Brain pericyte (primary cell): Measurements from ENCODE around the gene CCSER1.
"Not testable (repeated sequence)": the region's sequence is repeated elsewhere in the genome, so short reads cannot be mapped to it uniquely, and the experiment has no call there.

Experiments
- DNase-seq: peaks from one replicate; pipeline ENCODE4 v3.0.0-alpha.2; 2012; ENCODE audit warnings: low read depth, low spot score

CCSER1 gene

DNA sequence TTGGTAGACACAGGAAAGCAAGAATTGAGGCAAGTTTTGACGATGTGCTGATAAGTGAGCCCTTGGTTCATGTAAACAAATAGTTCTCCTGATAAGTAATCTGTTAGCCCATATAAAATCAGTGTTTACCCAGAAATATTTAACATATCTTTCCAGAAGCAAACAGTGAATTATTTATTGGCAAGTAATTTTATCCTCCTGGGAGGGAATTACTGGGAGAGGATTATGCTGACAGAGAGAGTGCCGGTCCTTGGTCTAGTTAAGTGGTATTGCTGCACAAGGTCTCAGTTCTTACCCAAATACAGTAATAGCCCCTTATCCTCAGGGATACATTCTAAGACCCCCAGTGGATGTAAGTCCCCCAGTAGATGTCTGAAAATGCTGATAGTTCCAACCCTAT is 315.4 kb downstream of the CCSER1 start:
- no peak for DNase-seq

DNA sequence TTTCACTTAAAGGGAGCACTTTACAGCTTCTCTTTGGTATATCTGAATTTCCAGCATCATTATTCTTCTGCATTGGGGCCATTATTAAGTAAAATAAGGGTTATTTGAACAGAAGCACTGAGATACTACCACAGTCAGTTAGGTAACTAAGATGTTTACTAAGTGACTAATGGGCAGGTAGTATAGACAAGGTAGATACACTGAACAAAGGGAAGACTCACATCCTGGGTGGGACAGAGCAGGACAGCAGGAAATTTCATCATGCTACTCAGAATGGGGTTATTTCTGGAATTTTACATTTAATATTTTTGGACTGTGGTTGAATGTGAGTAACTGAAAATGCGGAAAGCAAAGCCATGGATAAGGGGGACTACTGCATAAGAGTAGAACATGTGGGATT is 316.0 kb downstream of the CCSER1 start:
- no peak for DNase-seq

DNA sequence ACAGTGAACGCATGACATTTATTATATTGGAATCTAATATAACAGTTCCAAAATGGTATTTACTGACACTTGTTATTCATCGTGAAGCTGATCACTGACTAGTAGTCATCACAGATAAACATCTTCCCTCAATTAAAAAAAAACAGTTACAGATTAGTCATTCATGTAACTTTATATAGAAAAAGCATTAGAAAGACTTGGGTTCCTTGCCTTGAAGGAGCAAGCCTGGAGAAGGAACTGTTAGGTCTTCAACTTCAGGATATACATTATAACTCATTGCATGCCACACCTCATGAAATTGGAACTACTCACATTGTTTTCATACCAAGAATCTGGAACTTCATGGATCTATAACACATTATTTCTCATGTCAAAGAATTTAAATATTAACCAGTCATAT is 317.7 kb downstream of the CCSER1 start:
- no peak for DNase-seq

DNA sequence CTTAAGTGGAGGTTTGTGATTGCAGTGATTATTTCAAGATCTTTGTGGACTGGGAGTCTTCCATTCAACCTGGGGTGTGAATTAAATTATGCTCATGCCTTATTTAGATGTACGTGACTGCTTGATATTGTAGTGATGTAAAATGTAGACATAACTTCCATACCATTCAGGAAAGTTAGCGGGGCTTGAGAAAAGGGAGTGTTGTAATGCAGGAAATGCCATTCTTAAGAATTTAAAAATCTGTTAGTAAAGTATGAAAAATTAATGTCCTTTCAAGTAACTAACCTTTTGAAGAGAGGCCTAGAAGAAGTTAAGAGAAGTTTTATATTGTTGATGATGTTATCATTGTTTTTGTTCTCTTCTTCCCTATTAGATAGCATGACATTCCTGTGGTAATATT is 318.2 kb downstream of the CCSER1 start:
- DNase-seq = no peak

GRCh38 chr4:90449626-90450025 is 322.4 kb downstream of the CCSER1 start:
- no peak for DNase-seq

- DNase-seq = no peak
Observed at GRCh38 chr4:90456891-90457290, 329.7 kb downstream of the CCSER1 start.

- no peak for DNase-seq
Observed at GRCh38 chr4:90457817-90458216, 330.6 kb downstream of the CCSER1 start.

GRCh38 chr4:90458576-90458975 is 331.4 kb downstream of the CCSER1 start:
- DNase-seq = no peak

GRCh38 chr4:90474484-90474883 is 347.3 kb downstream of the CCSER1 start:
- no peak for DNase-seq

GRCh38 chr4:90476019-90476418 is 348.8 kb downstream of the CCSER1 start:
- no peak for DNase-seq

DNA sequence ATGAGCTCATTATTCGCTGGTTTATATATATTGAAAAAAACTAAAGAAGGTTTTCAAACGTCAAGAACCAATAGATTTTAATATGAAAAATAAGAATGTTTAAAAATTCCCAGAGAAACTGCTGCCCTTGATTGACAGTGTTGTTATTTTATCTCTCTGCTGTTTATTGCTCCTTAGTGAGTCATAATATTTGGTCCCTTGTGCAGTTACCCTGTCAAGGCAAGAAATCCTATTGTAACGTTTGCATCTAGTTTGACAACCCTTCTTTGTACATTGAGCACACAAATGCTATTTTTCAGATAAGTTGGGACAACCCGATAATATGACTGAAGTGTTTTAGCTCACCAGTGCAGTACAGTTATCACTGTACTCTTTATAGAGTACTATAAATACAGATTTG is 349.4 kb downstream of the CCSER1 start:
- no peak for DNase-seq

DNA sequence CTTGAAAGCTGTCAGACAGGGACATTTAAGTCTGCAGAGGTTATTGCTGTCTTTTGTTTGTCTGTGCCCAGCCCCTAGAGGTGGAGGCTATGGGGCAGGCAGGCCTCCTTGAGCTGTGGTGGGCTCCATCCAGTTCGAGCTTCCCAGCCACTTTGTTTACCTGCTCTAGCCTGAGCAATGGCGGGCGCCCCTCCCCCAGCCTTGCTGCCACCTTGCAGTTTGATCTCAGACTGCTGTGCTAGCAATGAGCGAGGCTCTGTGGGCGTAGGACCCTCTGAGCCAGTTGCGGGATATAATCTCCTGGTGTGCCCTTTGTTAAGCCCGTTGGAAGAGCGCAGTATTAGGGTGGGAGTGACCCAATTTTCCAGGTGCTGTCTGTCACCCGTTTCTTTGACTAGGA is 357.7 kb downstream of the CCSER1 start:
- not testable (repeated sequence) for DNase-seq

DNA sequence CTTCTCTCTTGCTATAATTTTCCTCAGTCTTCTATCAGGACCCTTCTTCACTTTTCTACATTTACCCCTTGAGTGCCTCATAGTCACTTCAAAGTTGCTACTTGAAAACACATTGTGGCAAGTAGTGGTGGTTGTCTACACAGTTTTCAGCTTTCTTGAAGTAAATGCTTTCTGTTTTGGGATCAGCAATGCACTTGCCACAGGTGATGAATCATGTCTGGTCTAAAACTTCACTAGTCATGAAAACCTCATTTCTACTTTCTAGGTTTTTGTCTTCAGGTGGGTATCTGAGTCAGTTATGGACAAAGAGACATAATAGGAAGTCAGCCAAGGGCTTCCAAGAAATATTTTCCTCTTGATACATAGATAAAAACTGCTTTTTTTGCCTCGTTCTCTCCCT is 359.2 kb downstream of the CCSER1 start:
- DNase-seq = no peak

DNA sequence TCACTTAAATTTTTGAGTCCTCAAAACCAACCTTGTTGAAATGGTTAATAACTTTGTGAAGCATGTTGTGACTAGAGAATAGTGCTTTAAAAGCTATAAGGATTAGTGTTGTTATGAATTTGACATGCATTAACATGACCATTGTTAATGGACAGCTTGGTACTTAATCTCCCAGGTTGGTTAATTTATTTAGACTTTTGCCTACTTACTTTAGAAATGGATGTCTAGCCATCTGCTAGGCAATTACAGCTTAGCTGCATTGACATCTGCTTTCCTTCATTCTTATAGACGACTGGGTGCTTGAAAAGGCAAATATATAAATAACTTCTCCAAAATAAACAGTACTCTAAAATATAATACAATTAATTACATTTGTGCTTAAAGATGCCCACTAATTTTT is 368.0 kb downstream of the CCSER1 start:
- DNase-seq = no peak

DNA sequence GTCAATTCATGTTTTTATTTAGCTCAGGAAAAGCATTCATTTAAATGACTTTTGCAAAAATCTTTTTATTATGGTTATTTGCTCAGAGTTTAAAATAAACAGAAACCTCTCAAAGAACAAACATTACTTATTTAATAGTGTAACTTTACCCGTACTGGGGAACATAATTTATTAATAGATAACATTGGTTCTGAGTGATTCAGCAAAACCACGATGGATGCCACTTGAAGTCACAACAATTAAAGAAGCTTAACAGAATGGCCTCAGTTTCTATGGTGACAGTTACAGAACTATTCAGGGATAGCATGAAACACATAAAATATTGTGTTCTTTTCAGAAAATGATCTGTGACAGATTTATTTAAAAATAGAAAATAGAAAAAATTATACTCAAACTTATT is 368.7 kb downstream of the CCSER1 start:
- DNase-seq = no peak

DNA sequence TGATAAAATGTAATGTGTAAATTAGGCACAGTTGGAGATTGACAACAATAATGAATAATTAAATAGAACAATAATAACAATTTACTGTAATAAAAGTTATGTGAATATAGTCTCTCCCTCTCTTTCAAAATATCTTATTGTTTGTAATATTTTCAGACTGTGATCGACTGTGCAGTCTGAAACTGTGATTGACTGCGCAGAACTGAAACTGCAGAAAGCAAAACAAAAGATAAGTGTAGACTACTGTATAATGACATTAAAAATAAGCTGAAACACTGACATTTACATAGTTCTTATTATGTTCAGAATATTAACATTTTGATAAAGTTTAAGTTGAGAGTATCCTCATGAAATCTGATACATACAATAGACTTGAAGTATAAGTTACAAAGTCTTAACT is 371.0 kb downstream of the CCSER1 start:
- DNase-seq = no peak

- DNase-seq = no peak
Observed at GRCh38 chr4:90503677-90504076, 376.5 kb downstream of the CCSER1 start.

DNA sequence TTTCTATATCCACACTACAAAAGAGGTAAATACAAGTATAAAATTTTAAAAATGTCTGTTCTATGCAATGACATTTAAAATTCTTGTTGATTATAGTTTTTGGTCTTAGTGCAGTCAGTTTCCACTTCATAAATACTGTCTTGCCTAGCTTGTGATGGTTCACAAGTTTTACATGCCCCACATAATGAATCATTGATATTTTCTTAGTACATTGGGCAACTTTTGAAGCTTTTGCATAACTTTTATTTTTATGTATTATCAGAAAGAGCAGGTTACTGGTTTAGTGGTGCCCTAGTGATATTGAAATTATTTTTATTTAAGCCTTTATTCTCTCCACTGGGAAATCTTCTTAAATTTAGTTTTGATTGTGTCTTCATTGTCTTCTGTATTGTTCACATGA is 388.0 kb downstream of the CCSER1 start:
- DNase-seq = no peak

- DNase-seq = no peak
Observed at GRCh38 chr4:90528551-90528950, 401.4 kb downstream of the CCSER1 start.

GRCh38 chr4:90536408-90536807 is 409.2 kb downstream of the CCSER1 start:
- DNase-seq = no peak

- no peak for DNase-seq
Observed at GRCh38 chr4:90537491-90537890, 410.3 kb downstream of the CCSER1 start.

GRCh38 chr4:90540536-90540935 is 413.3 kb downstream of the CCSER1 start:
- no peak for DNase-seq

DNA sequence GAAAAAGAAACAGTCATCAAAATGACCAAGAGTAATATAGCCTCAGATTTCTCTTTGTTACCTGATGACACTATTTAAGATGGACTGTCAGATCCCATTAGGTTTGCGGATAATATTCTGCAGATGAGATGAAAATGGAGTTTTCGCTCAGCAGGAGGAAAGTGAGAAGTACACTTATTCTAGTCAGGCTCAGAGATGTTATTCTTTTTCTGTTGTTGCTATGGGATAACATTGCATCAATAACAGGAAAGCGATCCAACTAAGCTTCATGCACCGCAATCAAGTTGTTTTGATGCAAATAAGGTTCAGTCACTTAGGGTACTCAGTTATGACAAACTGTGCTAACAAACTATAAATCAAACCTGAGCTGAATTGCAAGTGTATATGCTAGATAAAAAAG is 415.0 kb downstream of the CCSER1 start:
- DNase-seq = no peak

DNA sequence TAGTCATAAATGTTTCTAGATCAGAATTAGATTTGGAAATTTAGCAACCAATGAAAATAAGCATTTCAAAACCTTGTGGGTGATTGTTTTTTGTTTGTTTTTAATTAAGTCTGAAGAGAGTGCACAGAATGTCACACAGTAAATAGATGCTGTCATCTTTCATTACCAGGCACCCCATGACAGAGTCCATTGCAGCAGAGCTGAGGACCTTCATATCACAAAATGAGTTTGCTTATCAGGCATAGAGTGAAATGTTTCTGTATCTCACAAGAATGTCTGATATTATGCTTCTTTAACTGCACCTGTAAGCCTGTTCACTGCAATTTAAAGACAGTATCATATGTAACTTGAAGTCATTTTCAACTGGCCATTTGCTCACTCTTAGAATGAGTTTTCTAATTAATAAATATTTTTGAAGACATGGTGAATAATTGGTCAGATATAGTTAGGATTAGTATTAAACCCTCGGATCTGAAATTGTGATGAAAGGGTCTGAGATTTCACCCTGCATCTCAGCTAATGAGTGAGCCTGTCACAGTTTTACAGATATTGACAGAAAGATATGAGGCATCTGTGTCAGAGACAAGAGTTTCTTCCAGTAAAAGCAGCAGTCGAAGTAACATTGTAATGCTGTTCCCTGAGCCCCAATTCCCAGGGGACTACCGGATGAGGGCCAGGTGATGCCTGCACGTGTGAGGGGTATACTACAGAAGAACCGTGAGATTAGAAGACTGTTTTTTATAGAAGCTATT is 416.4 kb downstream of the CCSER1 start:
- no peak for DNase-seq
